Ovary (tissue), 3 donors: ENCODE data around the gene WWTR1.

Experiments
- CTCF ChIP-seq, 3 donors: fragments of 450-650 bp in 2 of 3; fragments of 200-600 bp in 1 of 3; IDR thresholded peaks; one replicate each; pipeline versions ENCODE4 v1.5.1 to v1.8.0; 2016 to 2022; ENCODE audit warnings: antibody characterized with exemption in 3 of 3, mild to moderate bottlenecking in 1 of 3
- POLR2A ChIP-seq: fragments of 450-650 bp; IDR thresholded peaks from one replicate; pipeline ENCODE4 v1.6.1; 2017; ENCODE audit warnings: antibody characterized with exemption, mild to moderate bottlenecking, moderate library complexity
- donor health status: DM: no; HTN: no; CAD: no.

GRCh38 chr3:149545049-149545448 lies 112.8 kb downstream of the WWTR1 start:
- TF ChIP-seq CTCF (IDR thresholded peaks at IDR 0.05) (no peak), POLR2A (no peak)
